Fibroblast of mammary gland (primary cell): ENCODE measurements around the gene WDR64.
"Not testable (repeated sequence)": the region's sequence is repeated elsewhere in the genome, so short reads cannot be mapped to it uniquely, and the experiment has no call there.

Experiments
- DNase-seq: peaks from one replicate; pipeline ENCODE4 v3.0.0-alpha.2; 2010; ENCODE audit warnings: low read depth
- H3K4me3 ChIP-seq: 2 replicates; pipeline ENCODE4 v1.5.1; 2011; ENCODE audit warnings: low read depth, mild to moderate bottlenecking, low read length, moderate library complexity; ENCODE audit not compliant: control insufficient read depth
- CTCF ChIP-seq: conservative IDR thresholded peaks from 2 replicates; pipeline ENCODE4 v1.5.1; 2011; ENCODE audit warnings: low read depth, low read length, inconsistent platforms; ENCODE audit not compliant: control insufficient read depth, insufficient read depth

WDR64 gene

GRCh38 chr1:241817956-241818612, 166.0 kb downstream of the WDR64 start:
- no peak for TF ChIP-seq CTCF
- no peak overlapping the region for H3K4me3 ChIP-seq
- DNase-seq: no peak

- H3K4me3 ChIP-seq: no peak overlapping the region
- no peak for DNase-seq
- TF ChIP-seq CTCF: no peak
Measured at GRCh38 chr1:241819340-241819866, 167.3 kb downstream of the WDR64 start.

GRCh38 chr1:241821363-241821762, 169.3 kb downstream of the WDR64 start:
- DNase-seq: peak; percentile 83
- no peak for TF ChIP-seq CTCF
- H3K4me3 ChIP-seq: no peak overlapping the region

- peak; percentile 28 for DNase-seq
- H3K4me3 ChIP-seq: no peak overlapping the region
- no peak for TF ChIP-seq CTCF
Measured at GRCh38 chr1:241822846-241823245, 170.8 kb downstream of the WDR64 start.

GRCh38 chr1:241823925-241824324, 171.8 kb downstream of the WDR64 start:
- no peak overlapping the region for H3K4me3 ChIP-seq
- TF ChIP-seq CTCF: no peak
- DNase-seq: no peak

- no peak for TF ChIP-seq CTCF
- peak; percentile 43 for DNase-seq
- no peak overlapping the region for H3K4me3 ChIP-seq
Measured at GRCh38 chr1:241825581-241825980, 173.5 kb downstream of the WDR64 start.

GRCh38 chr1:241826613-241827012, 174.5 kb downstream of the WDR64 start:
- not testable (repeated sequence) for H3K4me3 ChIP-seq, DNase-seq
